A549 treated with AZD2906 at 1 μM for 4 hours (cell line): ENCODE measurements around the gene PTDSS2. TPM values are rescaled to one million over a fixed set of nuclear protein-coding genes. Genes with fewer than 3 reads are reported as not detected.

Source experiments
- total RNA-seq: library from RNA; stranded (reverse); fragments of 200-300 nt; extraction: Qiagen RNA extraction; gene quantifications from 5 replicates; pipeline ENCODE4 v1.2.3, GENCODE V29; 2022

Gene PTDSS2
- total RNA-seq, result 34.6 to 45.9 TPM (median 44.3 TPM) in 5 replicates

GRCh38 chr11:449889-450808 is at the start of gene PTDSS2:
Gene PTDSS2 (plus strand): TSS chr11:450279. CDS start chr11:450456, 177 bp downstream.

DNA sequence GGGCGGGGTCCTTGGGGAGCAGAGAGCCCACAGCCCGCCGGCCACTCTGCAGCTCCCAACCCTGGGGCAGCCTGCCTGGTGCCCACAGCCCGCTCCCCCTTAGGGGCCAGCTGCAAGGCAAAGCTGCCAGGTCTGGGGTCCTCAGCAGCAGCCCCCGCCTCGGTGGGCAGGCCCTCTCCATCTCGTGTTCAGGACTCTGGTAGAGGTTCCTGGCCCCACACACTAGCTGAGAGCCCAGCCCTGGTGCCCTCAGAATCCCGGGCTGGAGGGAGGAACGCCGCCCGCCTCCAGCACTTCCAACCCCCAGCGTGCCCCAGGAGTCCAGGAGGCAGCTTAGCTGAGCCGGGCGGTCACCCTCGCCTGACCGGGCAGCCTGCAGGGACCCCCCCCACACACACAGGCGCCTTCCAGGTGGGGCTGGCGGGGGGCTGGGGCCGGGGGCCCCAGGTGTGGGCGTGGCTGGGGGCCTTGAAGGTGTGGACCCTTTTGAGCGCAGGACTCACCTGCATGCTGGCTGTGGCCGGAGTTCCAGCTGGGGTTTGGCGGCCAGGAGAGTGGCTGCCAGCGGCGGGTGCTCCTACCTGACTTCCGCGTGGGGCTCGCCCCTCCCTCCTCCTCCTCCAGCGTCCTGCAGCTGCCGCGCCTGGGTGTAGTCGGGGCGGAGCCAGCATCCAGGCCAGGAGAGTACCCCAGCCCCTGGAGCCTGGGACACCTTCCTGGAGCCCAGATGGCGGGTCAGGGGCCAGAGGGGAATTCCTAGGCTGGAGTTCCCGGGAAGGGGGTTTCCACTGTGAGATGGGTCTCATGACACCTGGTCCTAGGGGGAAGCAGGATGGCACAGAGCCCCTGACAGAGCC is 8.4 kb upstream of the PTDSS2 start, which contains the start of gene ANO9:
Gene ANO9 (minus strand): TSS at position 594 of the 857 bp plus-strand sequence. CDS start 85 bp downstream, at position 509.

DNA sequence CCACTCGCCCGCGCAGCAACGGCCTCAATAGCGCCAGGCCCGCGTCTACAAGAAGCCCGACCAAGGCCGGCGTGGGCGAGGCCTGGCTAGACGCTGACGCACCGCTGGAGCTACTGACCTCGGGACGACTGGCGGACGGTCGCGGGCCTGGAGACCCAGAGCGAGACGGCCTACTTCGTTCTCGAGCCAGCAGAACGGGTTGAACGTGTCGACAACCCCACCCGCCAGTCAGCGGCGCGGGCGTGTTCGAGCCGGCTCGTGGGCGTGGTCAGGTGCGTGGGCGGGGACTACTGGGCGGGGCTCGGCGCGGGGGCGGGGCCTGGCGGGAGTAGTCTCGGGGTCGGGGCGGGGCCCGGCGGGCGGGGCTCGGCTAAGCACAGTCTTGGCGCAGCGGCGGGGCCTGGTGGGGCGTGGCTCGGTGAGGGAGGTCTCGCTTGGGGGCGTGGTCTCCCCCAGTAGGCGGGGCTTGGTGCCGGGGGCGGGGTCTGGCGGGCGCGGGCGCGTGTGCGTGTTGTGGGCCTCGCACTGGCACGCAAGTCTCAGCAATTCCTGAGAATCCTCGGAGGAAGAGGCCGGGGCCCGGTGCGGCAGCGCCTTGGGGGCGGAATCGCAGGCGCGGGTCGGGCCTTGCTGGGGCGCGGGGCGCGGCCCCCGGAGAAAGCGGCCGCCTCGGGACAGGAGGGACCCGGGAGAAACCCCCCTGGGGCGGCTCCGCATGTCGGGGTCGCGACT is 57.1 kb downstream of the PTDSS2 start, which contains the start of gene RNH1:
Gene RNH1 (minus strand): TSS at position 248 of the 732 bp plus-strand sequence. CDS start 5,080 bp downstream, outside the sequence.

GRCh38 chr11:535519-536454 is 85.7 kb downstream of the PTDSS2 start, which contains the start of gene HRAS:
Gene HRAS (minus strand): TSS chr11:535576.

GRCh38 chr11:536841-537621 is 87.0 kb downstream of the PTDSS2 start, which contains the start of gene LRRC56:
Gene LRRC56 (plus strand): TSS chr11:537527. CDS start chr11:540685, 3,158 bp downstream.

Other genes starting within 250 kb of the PTDSS2 start
- gene BET1L, start 242.9 kb upstream of the PTDSS2 start, total RNA-seq, result 41.3 to 47.1 TPM (median 45.4 TPM) in 5 replicates
- 118 to 135 TPM (median 122 TPM) in 5 replicates for gene RIC8A, start 242.6 kb upstream of the PTDSS2 start, total RNA-seq
- 18.3 to 23.6 TPM (median 22.7 TPM) in 5 replicates for gene SIRT3, start 213.9 kb upstream of the PTDSS2 start, total RNA-seq
- gene PSMD13, start 213.3 kb upstream of the PTDSS2 start, total RNA-seq, result 157 to 204 TPM (median 164 TPM) in 5 replicates
- 0.03 TPM in 1 of 5 replicates, not detected in the others for gene NLRP6, start 171.9 kb upstream of the PTDSS2 start, total RNA-seq
- 6.1 to 13.2 TPM (median 9.8 TPM) in 5 replicates for gene PGGHG, start 161.2 kb upstream of the PTDSS2 start, total RNA-seq
- gene IFITM5, start 150.8 kb upstream of the PTDSS2 start, total RNA-seq, result not detected in 5 replicates
- gene IFITM2, start 142.5 kb upstream of the PTDSS2 start, total RNA-seq, result 57.4 to 69.3 TPM (median 61.5 TPM) in 5 replicates
- 0.26 to 0.37 TPM (median 0.29 TPM) in 5 replicates for gene IFITM1, start 136.2 kb upstream of the PTDSS2 start, total RNA-seq
- 19.8 to 37.9 TPM (median 31.0 TPM) in 5 replicates for gene IFITM3, start 129.4 kb upstream of the PTDSS2 start, total RNA-seq
- 9.8 to 19.5 TPM (median 14.0 TPM) in 5 replicates for gene B4GALNT4, start 80.8 kb upstream of the PTDSS2 start, total RNA-seq
- gene PKP3, start 56.1 kb upstream of the PTDSS2 start, total RNA-seq, result 30.1 to 40.1 TPM (median 38.2 TPM) in 5 replicates
- 57.4 to 92.9 TPM (median 91.1 TPM) in 5 replicates for gene SIGIRR, start 35.3 kb upstream of the PTDSS2 start, total RNA-seq
- 0.44 to 1.1 TPM (median 0.70 TPM) in 5 replicates for gene ANO9, start 8.3 kb upstream of the PTDSS2 start, total RNA-seq
- gene RNH1, start 57.0 kb downstream of the PTDSS2 start, total RNA-seq, result 144 to 193 TPM (median 179 TPM) in 5 replicates
- gene HRAS, start 85.3 kb downstream of the PTDSS2 start, total RNA-seq, result 118 to 183 TPM (median 159 TPM) in 5 replicates
- gene LRRC56, start 87.2 kb downstream of the PTDSS2 start, total RNA-seq, result 0.65 to 1.1 TPM (median 0.94 TPM) in 5 replicates
- gene LMNTD2, start 110.5 kb downstream of the PTDSS2 start, total RNA-seq, result 1.4 to 3.0 TPM (median 2.9 TPM) in 5 replicates
- 48.7 to 64.3 TPM (median 60.3 TPM) in 5 replicates for gene RASSF7, start 110.7 kb downstream of the PTDSS2 start, total RNA-seq
- 32.6 to 39.0 TPM (median 36.7 TPM) in 5 replicates for gene PHRF1, start 126.2 kb downstream of the PTDSS2 start, total RNA-seq
- 4.5 to 8.4 TPM (median 7.3 TPM) in 5 replicates for gene IRF7, start 165.7 kb downstream of the PTDSS2 start, total RNA-seq
- 0.03 to 0.41 TPM (median 0.09 TPM) in 5 replicates for gene CDHR5, start 174.7 kb downstream of the PTDSS2 start, total RNA-seq
- not detected in 5 replicates for gene SCT, start 176.9 kb downstream of the PTDSS2 start, total RNA-seq
- 0.20 to 0.34 TPM (median 0.29 TPM) in 5 replicates for gene DRD4, start 187.0 kb downstream of the PTDSS2 start, total RNA-seq
- 32.1 to 37.2 TPM (median 36.5 TPM) in 5 replicates for gene DEAF1, start 244.9 kb downstream of the PTDSS2 start, total RNA-seq
- gene TMEM80, start 245.5 kb downstream of the PTDSS2 start, total RNA-seq, result 8.1 to 12.3 TPM (median 10.8 TPM) in 5 replicates